Left lung (tissue), 10 donors: Measurements from ENCODE around the gene ZNF280B. TPM values are rescaled to one million over a fixed set of nuclear protein-coding genes. Genes with fewer than 3 reads are reported as not detected.

Experiments
- ATAC-seq: fragments of 200-7000 bp; cut with Tn5 transposase; one replicate; pipeline ENCODE4 v1.9.1; 2020; ENCODE audit warnings: moderate library complexity
- DNase-seq, 4 donors: peaks; one replicate each; pipeline ENCODE4 v3.0.0-alpha.2; 2013 to 2020
- H3K27ac ChIP-seq, 2 donors: fragments of 200-600 bp; sonication (generic) in 1 of 2; one replicate each; pipeline versions ENCODE4 v1.5.0 to v1.8.0; 2020 to 2021
- H3K27me3 ChIP-seq, 2 donors: fragments of 200-600 bp; sonication (generic) in 1 of 2; one replicate each; pipeline versions ENCODE4 v1.5.0 to v1.8.0; 2020 to 2021
- H3K36me3 ChIP-seq, 2 donors: fragments of 200-600 bp; sonication (generic) in 1 of 2; one replicate each; pipeline versions ENCODE4 v1.5.0 to v1.8.0; 2020 to 2021
- H3K4me1 ChIP-seq, 2 donors: fragments of 200-600 bp; one replicate each; pipeline ENCODE4 v1.8.0; 2021
- H3K4me3 ChIP-seq, 2 donors: fragments of 200-600 bp; sonication (generic) in 1 of 2; one replicate each; pipeline versions ENCODE4 v1.5.0 to v1.8.0; 2020 to 2021; ENCODE audit warnings: mild to moderate bottlenecking in 1 of 2
- H3K9me3 ChIP-seq, 2 donors: fragments of 200-600 bp; sonication (generic) in 1 of 2; one replicate each; pipeline versions ENCODE4 v1.5.0 to v1.8.0; 2020 to 2021
- CTCF ChIP-seq, 2 donors: fragments of 200-600 bp; sonication (generic) in 1 of 2; IDR thresholded peaks; one replicate each; pipeline versions ENCODE4 v1.5.0 to v1.8.0; 2021; ENCODE audit warnings: antibody characterized with exemption in 2 of 2
- intact Hi-C, 2 donors: fragments of 100-400 bp; cut with DNase I; formaldehyde crosslinking; loops; one replicate each; pipeline versions ENCODE4 v1.11.2 to v1.14.2; 2022
- polyA plus RNA-seq, 6 donors: library from polyadenylated mRNA; unstranded; fragments of 120-200 nt; gene quantifications; one replicate each; pipeline ENCODE4 v1.2.1, GENCODE V29; 2013; ENCODE audit not compliant: insufficient read length in 6 of 6
- total RNA-seq, 2 donors: library from RNA; stranded (reverse); fragmentation: NEBNext Ultra II Directional; extraction: Animal tissue kit (Norgen Biotek cat#: 25700); gene quantifications; one replicate each; pipeline ENCODE4 v1.2.1, GENCODE V29; 2021
- donor health status: DM: no; HTN: yes; CAD: no.
- donor health status: DM: no; HTN: no; CAD: no.

Gene ZNF280B
- total and polyA plus RNA-seq, 8 donors: 0.65 to 4.4 (median 3.8) TPM

GRCh38 chr22:22440188-22440587 is 68.4 kb downstream of the ZNF280B start:
- H3K27ac ChIP-seq: no peak overlapping the region
- intact Hi-C loops: no loop called here
- H3K36me3 ChIP-seq: no peaks in the 10 kb centered on the region
- no peak overlapping the region for H3K4me3 ChIP-seq
- DNase-seq (no peak), ATAC-seq (no peak)
- H3K9me3 ChIP-seq: no peaks in the 10 kb centered on the region
- H3K27me3 ChIP-seq: peaks cover 0 to 34% of the 10 kb centered on the region in 2 donors
- H3K4me1 ChIP-seq: no peaks in the 10 kb centered on the region
- TF ChIP-seq CTCF (IDR thresholded peaks at IDR 0.05): no peak

Other genes with a start within 250 kb of the ZNF280B start
- not detected for gene ZNF280A, start 11.5 kb upstream of the ZNF280B start, total RNA-seq
- not detected for gene ZNF280A, start 11.5 kb upstream of the ZNF280B start, polyA plus RNA-seq
- not detected for gene PRAME, start 50.5 kb upstream of the ZNF280B start, total RNA-seq
- gene PRAME, start 50.5 kb upstream of the ZNF280B start, polyA plus RNA-seq: not detected
- gene GGTLC2, start 135.9 kb upstream of the ZNF280B start, total RNA-seq: under 1 TPM; 0.47 to 0.55 TPM
- gene GGTLC2, start 135.9 kb upstream of the ZNF280B start, polyA plus RNA-seq: under 1 TPM in 5 of 6 donors, not detected in 1; 0.26 to 0.46 (median 0.30) TPM